ENCODE results near the gene DIAPH2. TPM values are rescaled to one million over a fixed set of nuclear protein-coding genes. Genes with fewer than 3 reads are reported as not detected.

The DIAPH2 gene
- total RNA-seq, 3 donors from 2014 or later: 27.4 to 66.4 (median 30.8) TPM

GRCh38 chrX:97252111-97252510 lies 567.5 kb downstream of the DIAPH2 start:
- no peaks in the 10 kb centered on the region for H3K9me3 ChIP-seq
- H3K4me1 ChIP-seq: no peaks in the 10 kb centered on the region
- no peak overlapping the region for H3K27ac ChIP-seq
- intact Hi-C loops (cut with DNase I; ENCODE audit: low total_unique reads): no loop called here
- peaks cover 0 to 13% of the 10 kb centered on the region in 2 donors for H3K27me3 ChIP-seq
- H3K36me3 ChIP-seq: no peaks in the 10 kb centered on the region
- no peak for DNase-seq (ENCODE audit: low spot score in 2 of 2)
- no peak for TF ChIP-seq CTCF (IDR thresholded peaks at IDR 0.05)
- TF ChIP-seq POLR2AphosphoS5 (IDR thresholded peaks at IDR 0.05): no peak
- TF ChIP-seq POLR2A (IDR thresholded peaks at IDR 0.05): no peak
- H3K4me3 ChIP-seq: no peak overlapping the region

GRCh38 chrX:97260679-97261078 lies 576.0 kb downstream of the DIAPH2 start:
- H3K27ac ChIP-seq: no peak overlapping the region
- H3K4me3 ChIP-seq: no peak overlapping the region
- no peaks in the 10 kb centered on the region for H3K9me3 ChIP-seq
- TF ChIP-seq CTCF (IDR thresholded peaks at IDR 0.05): no peak
- no peak for TF ChIP-seq POLR2A (IDR thresholded peaks at IDR 0.05)
- no peak for TF ChIP-seq POLR2AphosphoS5 (IDR thresholded peaks at IDR 0.05)
- no peaks in the 10 kb centered on the region for H3K4me1 ChIP-seq
- H3K27me3 ChIP-seq: peaks cover 0 to 6% of the 10 kb centered on the region in 2 donors
- intact Hi-C loops (cut with DNase I; ENCODE audit: low total_unique reads): no loop called here
- DNase-seq (ENCODE audit: low spot score in 2 of 2): no peak
- no peaks in the 10 kb centered on the region for H3K36me3 ChIP-seq

GRCh38 chrX:97266406-97267121 lies 581.9 kb downstream of the DIAPH2 start:
- Histone ChIP-seq H3K36me3 (no peaks in the 10 kb centered on the region), H3K4me1 (no peaks in the 10 kb centered on the region), H3K27me3 (peaks cover 0 to 9% of the 10 kb centered on the region in 2 donors), H3K9me3 (no peaks in the 10 kb centered on the region), H3K27ac (no peak overlapping the region), H3K4me3 (no peak overlapping the region)
- intact Hi-C loops (cut with DNase I; ENCODE audit: low total_unique reads): no loop called here
- TF ChIP-seq CTCF (IDR thresholded peaks at IDR 0.05): no peak
- TF ChIP-seq POLR2AphosphoS5 (IDR thresholded peaks at IDR 0.05): no peak
- TF ChIP-seq POLR2A (IDR thresholded peaks at IDR 0.05): no peak
- no peak for DNase-seq (ENCODE audit: low spot score in 2 of 2)

- no peak for TF ChIP-seq POLR2A (IDR thresholded peaks at IDR 0.05)
- TF ChIP-seq CTCF (IDR thresholded peaks at IDR 0.05): no peak
- no peak for TF ChIP-seq POLR2AphosphoS5 (IDR thresholded peaks at IDR 0.05)
These were observed 582.9 kb downstream of the DIAPH2 start for GRCh38 chrX:97267396-97268181.

GRCh38 chrX:97268182-97268680 lies 583.6 kb downstream of the DIAPH2 start:
- Histone ChIP-seq H3K27ac (no peak overlapping the region), H3K9me3 (no peaks in the 10 kb centered on the region), H3K4me3 (no peak overlapping the region), H3K27me3 (peaks cover 0 to 9% of the 10 kb centered on the region in 2 donors), H3K4me1 (no peaks in the 10 kb centered on the region), H3K36me3 (no peaks in the 10 kb centered on the region)
- TF ChIP-seq CTCF (IDR thresholded peaks at IDR 0.05): no peak
- TF ChIP-seq POLR2A (IDR thresholded peaks at IDR 0.05): no peak
- intact Hi-C loops (cut with DNase I; ENCODE audit: low total_unique reads): no loop called here
- DNase-seq (ENCODE audit: low spot score in 2 of 2): no peak

More at GRCh38 chrX:97267396-97268181, 582.9 kb downstream of the DIAPH2 start:
- Histone ChIP-seq H3K27ac (no peak overlapping the region), H3K27me3 (peaks cover 0 to 9% of the 10 kb centered on the region in 2 donors), H3K36me3 (no peaks in the 10 kb centered on the region), H3K4me3 (no peak overlapping the region), H3K9me3 (no peaks in the 10 kb centered on the region), H3K4me1 (no peaks in the 10 kb centered on the region)
- intact Hi-C loops (cut with DNase I; ENCODE audit: low total_unique reads): no loop called here
- no peak for DNase-seq (ENCODE audit: low spot score in 2 of 2)

Data from breast epithelium (tissue), 4 donors.